HG02981 (cell line): ENCODE measurements around the gene FCMR.
A peak's percentile ranks its signal among the peaks of the same experiment; 100 is the strongest.
"Not testable (repeated sequence)": the region's sequence is repeated elsewhere in the genome, so short reads cannot be mapped to it uniquely, and the experiment has no call there.

ENCODE experiments used
- ATAC-seq: cut with Tn5 transposase; IDR thresholded peaks from one replicate; pipeline ENCODE4 v1.9.1; 2021; ENCODE audit warnings: mild to moderate bottlenecking, moderate library complexity; ENCODE audit not compliant: unreplicated experiment

FCMR gene

GRCh38 chr1:206924592-206925105, 2.9 kb upstream of the FCMR start:
- peak; percentile 16 for ATAC-seq

DNA sequence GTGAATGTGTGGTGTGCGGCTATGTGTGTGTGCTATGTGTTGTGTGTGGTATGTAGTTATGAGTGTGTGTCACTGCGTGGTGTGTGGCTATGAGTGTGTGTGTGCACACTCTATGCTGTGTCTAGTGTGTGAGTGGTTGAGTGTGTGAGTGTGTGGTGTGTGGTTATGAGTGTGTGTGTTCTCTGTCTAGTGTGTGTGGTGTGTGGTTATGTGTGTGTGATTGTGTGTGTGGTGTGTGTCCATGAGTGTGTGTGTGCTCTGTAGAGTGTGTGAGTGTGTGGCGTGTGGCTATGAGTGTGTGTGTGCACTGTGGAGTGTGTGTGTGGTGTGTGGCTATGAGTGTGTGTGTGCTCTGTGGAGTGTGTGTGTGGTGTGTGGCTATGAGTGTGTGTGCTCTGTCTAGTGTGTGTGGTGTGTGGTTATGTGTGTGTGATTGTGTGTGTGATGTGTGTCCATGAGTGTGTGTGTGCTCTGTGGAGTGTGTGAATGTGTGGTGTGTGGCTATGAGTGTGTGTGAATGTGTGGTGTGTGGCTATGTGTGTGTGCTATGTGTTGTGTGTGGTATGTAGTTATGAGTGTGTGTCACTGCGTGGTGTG, 2.3 kb upstream of the FCMR start:
- not testable (repeated sequence) for ATAC-seq

- ATAC-seq = peak; percentile 46
These were observed 1.5 kb upstream of the FCMR start for GRCh38 chr1:206923009-206923960.

- no peak for ATAC-seq
These were observed 783 bp upstream of the FCMR start for GRCh38 chr1:206922524-206922923.

DNA sequence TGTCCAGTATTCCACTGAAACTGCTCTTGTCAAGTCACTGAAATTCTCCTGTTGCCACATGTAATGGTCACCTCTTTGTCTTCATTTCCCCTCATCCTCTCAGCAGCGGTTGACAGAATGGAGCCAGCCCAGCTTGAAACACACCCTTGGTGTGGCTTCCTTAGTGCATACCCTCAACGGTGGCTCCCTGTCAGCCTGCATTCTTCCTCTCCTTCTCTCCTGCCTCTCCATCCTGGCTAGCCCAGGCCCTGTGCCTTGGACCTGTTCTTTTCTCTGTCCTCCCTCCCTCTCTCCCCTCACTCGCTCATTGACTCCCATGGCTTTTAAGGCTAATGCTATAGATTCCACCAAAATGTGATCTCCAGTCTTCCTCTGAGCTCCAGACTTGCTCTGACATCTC, 3.7 kb downstream of the FCMR start:
- no peak for ATAC-seq

- no peak for ATAC-seq
These were observed 5.6 kb downstream of the FCMR start for GRCh38 chr1:206916000-206916709.

DNA sequence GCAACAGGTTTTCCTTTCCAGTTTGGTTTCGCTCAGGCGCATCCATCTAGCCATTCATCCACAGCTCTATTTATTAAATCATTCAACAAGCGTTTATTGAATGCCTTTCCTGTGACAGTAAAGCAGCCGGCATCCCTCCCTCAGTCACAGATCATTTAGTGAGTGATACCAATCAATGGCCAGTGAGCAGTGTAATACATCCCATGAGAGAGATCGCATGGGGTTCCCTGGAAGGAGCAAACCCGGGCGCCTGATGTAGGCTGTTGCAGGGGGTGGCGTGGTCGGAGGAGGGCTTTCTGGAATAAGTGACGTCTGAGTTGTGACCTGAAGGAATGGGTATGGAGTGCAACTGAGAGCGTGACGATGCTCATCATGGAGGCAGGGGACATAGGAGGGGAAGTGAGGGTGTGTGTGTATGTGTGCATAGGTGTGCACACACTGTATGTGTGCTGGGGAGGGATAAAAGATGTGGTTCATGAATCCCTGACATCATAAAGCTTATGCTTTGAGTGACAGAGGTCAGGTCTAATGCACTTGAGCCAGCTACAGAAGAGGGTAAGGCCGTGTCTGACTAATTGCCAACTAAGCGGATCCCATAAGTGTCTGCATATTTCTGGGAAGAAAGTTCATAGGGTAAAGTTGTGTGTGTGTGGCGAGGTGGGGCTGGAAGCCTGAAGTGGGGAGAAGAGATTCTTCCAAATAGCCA, 6.6 kb downstream of the FCMR start:
- ATAC-seq = no peak

DNA sequence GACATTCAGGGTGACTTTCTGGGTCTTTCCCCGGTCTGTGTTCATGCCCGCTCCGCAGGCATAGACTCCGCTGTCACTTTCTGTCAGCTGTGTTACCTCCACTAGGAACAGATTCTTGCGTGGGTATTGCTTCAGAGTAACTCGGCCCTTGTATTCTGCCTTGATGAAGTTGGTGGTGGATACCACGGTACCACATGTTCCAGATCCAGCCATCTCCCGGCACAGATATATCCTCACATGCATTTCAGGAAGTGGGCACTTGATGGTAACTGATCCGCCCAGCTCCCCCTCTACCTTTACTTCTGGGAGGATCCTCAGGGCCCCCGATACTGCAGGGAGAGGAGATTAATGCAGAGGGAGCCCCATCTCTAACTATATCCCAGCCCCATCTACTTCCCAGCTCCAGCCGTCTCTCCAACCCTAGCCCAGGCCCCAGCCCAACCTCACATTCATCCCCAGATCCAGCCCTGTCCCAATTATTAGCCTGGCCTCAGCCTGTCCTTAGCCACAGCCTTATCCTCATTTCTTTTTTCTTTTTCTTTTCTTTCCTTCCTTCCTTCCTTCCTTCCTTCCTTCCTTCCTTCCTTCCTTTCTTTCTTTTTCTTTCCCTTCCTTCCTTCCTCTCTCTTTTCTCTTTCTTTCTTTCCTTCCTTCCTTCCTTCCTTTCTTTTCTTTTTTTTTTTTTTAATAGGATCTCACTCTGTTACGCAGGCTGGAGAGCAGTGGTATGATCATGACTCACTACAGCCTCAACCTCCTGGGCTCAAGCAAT, 7.8 kb downstream of the FCMR start:
- ATAC-seq = no peak

GRCh38 chr1:206912445-206913095, 9.2 kb downstream of the FCMR start:
- ATAC-seq = no peak

- no peak for ATAC-seq
These were observed 10.6 kb downstream of the FCMR start for GRCh38 chr1:206911064-206911663.

GRCh38 chr1:206909883-206910318, 11.8 kb downstream of the FCMR start:
- ATAC-seq = no peak

GRCh38 chr1:206909161-206909882, 12.4 kb downstream of the FCMR start:
- no peak for ATAC-seq

DNA sequence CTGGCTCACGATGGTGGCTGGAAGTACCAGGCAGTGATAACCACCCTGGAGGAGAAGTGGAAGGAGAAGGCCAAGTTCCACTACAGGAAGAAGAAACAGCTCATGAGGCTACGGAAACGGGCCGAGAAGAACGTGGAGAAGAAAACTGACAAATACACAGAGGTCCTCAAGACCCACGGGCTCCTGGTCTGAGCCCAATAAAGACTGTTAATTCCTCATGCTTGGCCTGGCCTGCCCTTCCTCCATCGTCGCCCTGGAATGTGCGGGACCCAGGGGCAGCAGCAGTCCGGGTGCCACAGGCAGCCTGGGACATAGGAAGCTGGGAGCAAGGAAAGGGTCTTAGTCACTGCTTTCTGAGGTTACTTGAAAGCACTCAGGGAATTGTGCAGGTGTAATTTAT, 13.7 kb downstream of the FCMR start:
- no peak for ATAC-seq

- ATAC-seq = no peak
These were observed 14.3 kb downstream of the FCMR start for GRCh38 chr1:206907304-206907991.

DNA sequence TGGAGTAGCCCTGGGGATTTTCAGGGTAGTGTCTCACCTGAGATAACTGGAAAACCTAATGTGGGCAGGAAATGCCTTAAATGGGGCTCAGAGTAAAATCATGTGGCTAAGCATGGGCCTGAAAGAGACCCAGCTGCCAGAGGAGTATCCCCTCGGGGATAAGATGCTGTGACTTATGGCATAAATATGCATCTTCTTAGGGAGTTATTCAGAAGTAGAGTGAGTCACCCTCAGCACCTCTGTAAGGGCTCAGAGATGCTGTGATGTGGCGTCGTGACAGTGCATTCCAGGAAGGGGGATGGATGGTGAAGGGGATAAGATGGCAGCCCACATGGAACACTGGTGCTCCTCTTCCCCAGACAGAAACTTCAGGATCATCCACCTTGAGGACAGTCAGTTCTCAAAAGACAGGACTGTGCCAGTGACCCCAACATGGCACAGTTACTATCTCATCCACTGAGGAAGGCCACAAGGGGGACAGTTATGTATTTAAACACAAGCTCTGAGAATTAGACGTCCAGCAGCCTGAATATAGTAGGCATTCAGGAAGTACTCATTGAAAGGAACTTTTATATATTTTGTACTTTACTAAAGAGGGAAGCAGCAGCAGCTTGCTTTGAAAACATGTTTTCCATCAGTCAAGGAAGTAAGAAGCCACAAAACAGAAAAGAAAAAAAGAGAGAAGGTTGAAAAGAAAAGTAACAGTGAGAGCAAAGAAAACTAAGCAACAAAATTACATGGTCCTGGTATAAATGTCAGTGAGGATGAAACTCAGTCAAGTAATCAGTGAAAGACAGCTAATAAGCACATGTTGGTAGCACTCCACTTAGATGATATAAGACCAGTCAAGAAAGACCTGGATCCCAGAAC, 16.2 kb downstream of the FCMR start:
- ATAC-seq = no peak

- ATAC-seq = no peak
These were observed 17.2 kb downstream of the FCMR start for GRCh38 chr1:206904423-206905142.
